ENCODE data around the gene HS3ST5.

The HS3ST5 gene

GRCh38 chr6:114144887-114145851, 197.7 kb downstream of the HS3ST5 start:
- no peak for DNase-seq (ENCODE audit: low read depth)

GRCh38 chr6:114142258-114142657, 200.6 kb downstream of the HS3ST5 start:
- no peak for TF ChIP-seq CTCF (IDR thresholded peaks at IDR 0.05; ENCODE audit: control insufficient read depth, insufficient read depth, low read depth, low read length, missing control alignments)
- no peak overlapping the region for H3K4me3 ChIP-seq (ENCODE audit: control insufficient read depth, low read depth, low read length)
- DNase-seq (ENCODE audit: low read depth), result no peak

More at GRCh38 chr6:114144887-114145851, 197.7 kb downstream of the HS3ST5 start:
- H3K4me3 ChIP-seq (ENCODE audit: control insufficient read depth, low read depth, low read length), result no peak overlapping the region
- no peak for TF ChIP-seq CTCF (IDR thresholded peaks at IDR 0.05; ENCODE audit: control insufficient read depth, insufficient read depth, low read depth, low read length, missing control alignments)

- no peak for TF ChIP-seq CTCF (IDR thresholded peaks at IDR 0.05; ENCODE audit: control insufficient read depth, insufficient read depth, low read depth, low read length, missing control alignments)
- DNase-seq (ENCODE audit: low read depth), result no peak
- no peak overlapping the region for H3K4me3 ChIP-seq (ENCODE audit: control insufficient read depth, low read depth, low read length)
These were observed 202.4 kb downstream of the HS3ST5 start for GRCh38 chr6:114140416-114140815.

GRCh38 chr6:114138577-114139248, 204.1 kb downstream of the HS3ST5 start:
- H3K4me3 ChIP-seq (ENCODE audit: control insufficient read depth, low read depth, low read length), result no peak overlapping the region
- TF ChIP-seq CTCF (IDR thresholded peaks at IDR 0.05; ENCODE audit: control insufficient read depth, insufficient read depth, low read depth, low read length, missing control alignments), result no peak
- DNase-seq (ENCODE audit: low read depth), result no peak

- H3K4me3 ChIP-seq (ENCODE audit: control insufficient read depth, low read depth, low read length), result no peak overlapping the region
- no peak for TF ChIP-seq CTCF (IDR thresholded peaks at IDR 0.05; ENCODE audit: control insufficient read depth, insufficient read depth, low read depth, low read length, missing control alignments)
- no peak for DNase-seq (ENCODE audit: low read depth)
These were observed 207.4 kb downstream of the HS3ST5 start for GRCh38 chr6:114135363-114135971.

GRCh38 chr6:114133816-114134215, 209.0 kb downstream of the HS3ST5 start:
- no peak for TF ChIP-seq CTCF (IDR thresholded peaks at IDR 0.05; ENCODE audit: control insufficient read depth, insufficient read depth, low read depth, low read length, missing control alignments)
- H3K4me3 ChIP-seq (ENCODE audit: control insufficient read depth, low read depth, low read length), result no peak overlapping the region
- no peak for DNase-seq (ENCODE audit: low read depth)

Measured in AG09309 (cell line).